A549 treated with CpdA at 1 μM for 4 hours (cell line): ENCODE measurements around the gene CENPL. TPM values are rescaled to one million over a fixed set of nuclear protein-coding genes. Genes with fewer than 3 reads are reported as not detected.

Experiments used
- total RNA-seq: library from RNA; stranded (reverse); fragments of 200-300 nt; extraction: Qiagen RNA extraction; gene quantifications from 5 replicates; pipeline ENCODE4 v1.2.3, GENCODE V29; 2022; ENCODE audit warnings: low read depth

The CENPL gene, protein sequence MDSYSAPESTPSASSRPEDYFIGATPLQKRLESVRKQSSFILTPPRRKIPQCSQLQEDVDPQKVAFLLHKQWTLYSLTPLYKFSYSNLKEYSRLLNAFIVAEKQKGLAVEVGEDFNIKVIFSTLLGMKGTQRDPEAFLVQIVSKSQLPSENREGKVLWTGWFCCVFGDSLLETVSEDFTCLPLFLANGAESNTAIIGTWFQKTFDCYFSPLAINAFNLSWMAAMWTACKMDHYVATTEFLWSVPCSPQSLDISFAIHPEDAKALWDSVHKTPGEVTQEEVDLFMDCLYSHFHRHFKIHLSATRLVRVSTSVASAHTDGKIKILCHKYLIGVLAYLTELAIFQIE
- 10.2 to 12.4 TPM (median 11.4 TPM) in 5 replicates for total RNA-seq

DNA sequence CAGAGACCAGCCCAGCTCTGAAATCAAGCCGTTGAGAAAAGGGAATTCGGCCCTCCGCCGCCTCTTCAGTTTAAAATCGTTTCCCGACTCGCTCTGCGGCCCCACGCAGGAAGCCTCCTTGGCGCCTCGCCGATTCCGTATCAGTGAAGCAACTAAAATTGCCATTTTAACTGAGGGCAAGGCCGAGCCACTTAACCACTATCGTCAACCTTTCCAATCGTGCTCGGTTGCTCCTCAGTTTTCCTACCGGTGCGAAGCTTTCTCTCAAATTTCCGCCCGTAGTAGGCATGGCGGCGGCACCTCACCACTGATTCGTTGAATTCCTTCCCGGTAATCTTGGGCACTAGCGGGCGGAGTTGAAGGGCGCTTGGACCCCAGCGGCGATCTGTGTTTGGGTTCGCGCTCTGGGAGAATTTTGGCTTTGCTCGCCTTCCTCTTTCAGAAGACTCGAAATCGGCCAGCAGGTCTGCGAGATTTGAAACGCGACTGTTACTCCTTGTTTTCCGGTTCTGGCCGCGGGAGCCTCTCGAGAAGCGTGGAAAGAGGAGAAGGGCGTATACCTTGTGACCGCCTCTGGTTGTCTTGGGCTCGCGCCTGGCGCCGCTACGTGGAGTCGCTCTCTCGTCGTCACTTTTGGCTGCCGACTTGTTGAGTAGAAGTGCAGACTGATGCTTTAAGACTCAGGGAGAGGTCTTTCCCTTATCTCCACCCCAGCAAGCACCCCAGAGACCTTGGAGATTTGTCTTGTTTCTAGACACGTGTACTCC, at the start of gene CENPL, which contains the start of gene DARS2:
TSS of gene CENPL (minus strand) at position 569 of the 767 bp plus-strand sequence. CDS start 13,584 bp downstream, outside the sequence.
TSS of gene DARS2 (plus strand) at position 359 of the 767 bp plus-strand sequence. CDS start 557 bp downstream, outside the sequence.

GRCh38 chr1:173868266-173869020, 43.8 kb upstream of the CENPL start, which contains the start of gene ZBTB37:
Gene ZBTB37, plus strand, starts transcription at chr1:173868380. Its CDS starts 1,846 bp downstream, at chr1:173870226.

GRCh38 chr1:173867753-173868265, 43.1 kb upstream of the CENPL start, which contains the start of gene GAS5:
Gene GAS5, minus strand, starts transcription at chr1:173867989.

Other genes starting within 250 kb of the CENPL start
- not detected in 5 replicates for gene SLC9C2, start 221.8 kb downstream of the CENPL start, total RNA-seq
- gene TEX50, start 189.5 kb downstream of the CENPL start, total RNA-seq: not detected in 5 replicates
- gene ANKRD45, start 155.0 kb downstream of the CENPL start, total RNA-seq: 0.15 TPM in 2 of 5 replicates, not detected in the others
- 9.4 to 15.5 TPM (median 12.4 TPM) in 5 replicates for gene KLHL20, start 109.9 kb downstream of the CENPL start, total RNA-seq
- 37.2 to 46.4 TPM (median 42.7 TPM) in 5 replicates for gene DARS2, start 210 bp downstream of the CENPL start, total RNA-seq
- gene GAS5, start 43.1 kb upstream of the CENPL start, total RNA-seq: 279 to 334 TPM (median 309 TPM) in 5 replicates
- gene ZBTB37, start 43.5 kb upstream of the CENPL start, total RNA-seq: 0.94 to 1.4 TPM (median 1.3 TPM) in 5 replicates
- 0.13 to 0.15 TPM (median 0.14 TPM) in 3 of 5 replicates, not detected in the others for gene SERPINC1, start 92.4 kb upstream of the CENPL start, total RNA-seq
- gene RC3H1, start 197.5 kb upstream of the CENPL start, total RNA-seq: 5.2 to 9.5 TPM (median 5.5 TPM) in 5 replicates